ENCODE results near the gene ZFHX2.
A peak's percentile ranks its signal among the peaks of the same experiment; 100 is the strongest.

ZFHX2 gene

GRCh38 chr14:23571701-23572523 lies 20.3 kb upstream of the ZFHX2 start:
- H3K36me3 ChIP-seq (ENCODE audit: control insufficient read depth, low read depth, low read length): peaks cover 8% of the 10 kb centered on the region
- H3K27ac ChIP-seq (ENCODE audit: low read length): no peak overlapping the region
- H3K27me3 ChIP-seq (ENCODE audit: control insufficient read depth, insufficient read depth, low read length): peaks cover 7% of the 10 kb centered on the region
- H3K4me3 ChIP-seq (ENCODE audit: low read length): no peak overlapping the region
- H3K9ac ChIP-seq (ENCODE audit: low read length): no peak overlapping the region
- H3K9me3 ChIP-seq (ENCODE audit: control insufficient read depth, low read depth, low read length): no peaks in the 10 kb centered on the region
- peaks cover 15% of the 10 kb centered on the region for H3K4me1 ChIP-seq (ENCODE audit: control insufficient read depth, low read depth, low read length)

GRCh38 chr14:23570806-23571483 lies 19.4 kb upstream of the ZFHX2 start:
- H3K9ac ChIP-seq (ENCODE audit: low read length): no peak overlapping the region
- H3K27ac ChIP-seq (ENCODE audit: low read length): no peak overlapping the region
- no peaks in the 10 kb centered on the region for H3K27me3 ChIP-seq (ENCODE audit: control insufficient read depth, insufficient read depth, low read length)
- no peaks in the 10 kb centered on the region for H3K9me3 ChIP-seq (ENCODE audit: control insufficient read depth, low read depth, low read length)
- no peak overlapping the region for H3K4me3 ChIP-seq (ENCODE audit: low read length)
- peaks cover 15% of the 10 kb centered on the region for H3K4me1 ChIP-seq (ENCODE audit: control insufficient read depth, low read depth, low read length)
- peaks cover 8% of the 10 kb centered on the region for H3K36me3 ChIP-seq (ENCODE audit: control insufficient read depth, low read depth, low read length)

GRCh38 chr14:23569443-23570151 lies 18.0 kb upstream of the ZFHX2 start:
- H3K27ac ChIP-seq (ENCODE audit: low read length): no peak overlapping the region
- peaks cover 15% of the 10 kb centered on the region for H3K4me1 ChIP-seq (ENCODE audit: control insufficient read depth, low read depth, low read length)
- H3K27me3 ChIP-seq (ENCODE audit: control insufficient read depth, insufficient read depth, low read length): no peaks in the 10 kb centered on the region
- no peak overlapping the region for H3K9ac ChIP-seq (ENCODE audit: low read length)
- H3K4me3 ChIP-seq (ENCODE audit: low read length): no peak overlapping the region
- H3K9me3 ChIP-seq (ENCODE audit: control insufficient read depth, low read depth, low read length): no peaks in the 10 kb centered on the region
- peaks cover 4% of the 10 kb centered on the region for H3K36me3 ChIP-seq (ENCODE audit: control insufficient read depth, low read depth, low read length)

- H3K9me3 ChIP-seq (ENCODE audit: control insufficient read depth, low read depth, low read length): no peaks in the 10 kb centered on the region
- no peak overlapping the region for H3K27ac ChIP-seq (ENCODE audit: low read length)
- H3K4me1 ChIP-seq (ENCODE audit: control insufficient read depth, low read depth, low read length): peaks cover 15% of the 10 kb centered on the region
- peaks cover 4% of the 10 kb centered on the region for H3K36me3 ChIP-seq (ENCODE audit: control insufficient read depth, low read depth, low read length)
- H3K27me3 ChIP-seq (ENCODE audit: control insufficient read depth, insufficient read depth, low read length): no peaks in the 10 kb centered on the region
- H3K4me3 ChIP-seq (ENCODE audit: low read length): no peak overlapping the region
- no peak overlapping the region for H3K9ac ChIP-seq (ENCODE audit: low read length)
Measured at GRCh38 chr14:23568600-23569331, 17.2 kb upstream of the ZFHX2 start.

GRCh38 chr14:23568021-23568599 lies 16.5 kb upstream of the ZFHX2 start:
- H3K27me3 ChIP-seq (ENCODE audit: control insufficient read depth, insufficient read depth, low read length): no peaks in the 10 kb centered on the region
- H3K27ac ChIP-seq (ENCODE audit: low read length): no peak overlapping the region
- H3K9me3 ChIP-seq (ENCODE audit: control insufficient read depth, low read depth, low read length): no peaks in the 10 kb centered on the region
- peaks cover 4% of the 10 kb centered on the region for H3K36me3 ChIP-seq (ENCODE audit: control insufficient read depth, low read depth, low read length)
- no peak overlapping the region for H3K9ac ChIP-seq (ENCODE audit: low read length)
- peak overlapping the region; percentile 85 for H3K4me3 ChIP-seq (ENCODE audit: low read length)
- H3K4me1 ChIP-seq (ENCODE audit: control insufficient read depth, low read depth, low read length): peaks cover 15% of the 10 kb centered on the region

DNA sequence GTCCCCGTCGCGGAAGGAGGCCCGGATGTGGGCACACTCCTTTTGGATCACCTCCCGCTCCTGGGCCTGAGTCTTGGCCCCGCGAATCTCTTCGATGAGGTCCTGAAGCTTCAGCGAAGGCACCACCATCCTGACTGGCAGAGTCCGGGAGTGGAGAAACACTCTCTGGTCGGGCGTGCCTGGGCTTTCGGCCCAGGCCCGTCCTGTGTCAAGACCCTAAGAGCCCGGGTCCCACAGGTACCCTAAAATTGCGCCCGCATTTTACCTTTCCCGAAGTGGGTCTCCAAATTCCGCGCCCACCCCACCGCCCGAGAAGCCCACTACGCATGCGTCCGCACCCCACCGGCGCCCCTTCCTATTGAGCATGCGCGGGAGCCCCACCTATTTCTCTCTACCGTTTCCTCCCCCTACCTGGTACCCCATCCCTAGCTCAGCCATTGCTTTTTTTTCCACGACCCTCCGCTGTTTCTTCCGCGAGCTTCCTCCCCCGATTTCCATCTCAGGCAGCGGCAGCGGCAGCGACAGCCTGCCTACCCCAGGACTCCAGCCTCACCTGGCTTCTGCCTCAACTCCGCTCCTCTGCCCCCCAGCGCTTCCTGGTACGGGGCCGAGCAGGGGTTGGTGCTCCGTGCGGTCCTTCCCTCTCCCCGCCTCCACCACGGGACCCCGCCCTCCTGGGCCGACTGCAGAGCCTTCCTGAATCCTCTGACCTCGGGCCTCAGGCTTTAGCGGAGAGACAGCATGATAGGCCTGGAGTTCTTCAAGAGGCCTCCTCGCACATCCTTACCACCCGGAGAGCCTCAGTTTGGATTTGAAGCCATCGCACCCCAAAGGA lies 15.8 kb upstream of the ZFHX2 start, which contains the start of gene AP1G2:
TSS of gene AP1G2 (minus strand) at position 606 of the 835 bp plus-strand sequence. CDS start at position 129, 477 bp downstream.
- peak within 1 kb of the TSS; percentile 85 for H3K4me3 ChIP-seq (ENCODE audit: low read length)
- H3K9me3 ChIP-seq (ENCODE audit: control insufficient read depth, low read depth, low read length): no peaks in the 10 kb centered on the region
- H3K27me3 ChIP-seq (ENCODE audit: control insufficient read depth, insufficient read depth, low read length): no peaks in the 10 kb centered on the region
- peaks cover 4% of the 10 kb centered on the region for H3K36me3 ChIP-seq (ENCODE audit: control insufficient read depth, low read depth, low read length)
- no peak within 1 kb of the TSS for H3K27ac ChIP-seq (ENCODE audit: low read length)
- H3K4me1 ChIP-seq (ENCODE audit: control insufficient read depth, low read depth, low read length): peaks cover 15% of the 10 kb centered on the region
- peak within 1 kb of the TSS; percentile 69 for H3K9ac ChIP-seq (ENCODE audit: low read length)

DNA sequence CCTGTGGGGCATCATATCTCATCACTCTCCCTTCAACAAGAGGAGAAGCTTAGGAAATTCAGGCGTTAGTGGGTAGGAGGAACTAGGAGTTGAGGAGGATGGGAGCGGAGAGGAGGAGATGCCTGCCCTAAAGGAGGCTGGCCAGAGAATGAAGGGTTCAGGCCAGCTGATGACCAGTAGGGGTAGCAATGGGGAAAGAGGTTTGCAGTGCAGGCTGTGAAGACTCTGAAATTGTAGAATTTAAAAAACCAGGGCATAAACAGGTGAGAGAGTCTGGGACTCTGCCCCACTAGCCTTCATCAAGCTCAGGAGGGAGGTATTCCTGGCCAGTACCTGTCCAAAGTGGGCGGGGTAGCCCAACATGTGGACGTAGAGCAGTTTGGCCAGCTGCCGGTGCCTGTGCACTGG lies 15.2 kb upstream of the ZFHX2 start:
- H3K27me3 ChIP-seq (ENCODE audit: control insufficient read depth, insufficient read depth, low read length): no peaks in the 10 kb centered on the region

DNA sequence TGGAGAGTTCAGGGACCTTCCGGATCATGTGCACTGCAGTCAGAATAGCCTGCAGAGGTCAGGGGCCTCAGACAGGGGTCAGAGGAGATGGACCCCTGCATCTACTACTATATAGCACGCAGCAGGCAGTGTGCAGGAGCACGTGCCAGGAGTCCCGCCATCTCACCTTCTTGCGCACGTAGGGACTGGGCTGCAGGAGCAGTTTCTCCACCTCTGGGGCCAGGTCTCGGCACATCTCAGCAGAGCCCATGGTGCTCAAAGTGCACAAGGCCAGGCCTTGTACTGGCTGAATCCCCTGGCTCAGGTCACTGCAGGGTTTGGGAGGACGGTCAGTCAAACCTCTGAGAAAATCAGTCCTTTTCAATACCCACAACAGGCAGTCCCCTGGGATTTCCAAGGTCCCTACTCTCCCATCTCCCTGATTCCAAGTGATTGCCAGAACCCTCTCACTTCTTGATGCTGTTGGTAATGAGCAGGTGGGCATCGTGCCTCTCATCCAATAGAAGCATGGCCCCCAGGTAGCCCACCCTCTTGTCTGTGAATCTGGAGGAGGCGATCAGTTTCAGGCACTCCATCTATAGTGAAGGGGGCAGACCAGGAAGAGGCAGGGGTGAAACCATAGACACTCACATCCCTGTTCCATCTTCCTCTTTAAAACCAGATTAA lies 14.7 kb upstream of the ZFHX2 start:
- Histone ChIP-seq H3K9me3 (ENCODE audit: control insufficient read depth, low read depth, low read length) (no peaks in the 10 kb centered on the region), H3K4me1 (ENCODE audit: control insufficient read depth, low read depth, low read length) (peaks cover 15% of the 10 kb centered on the region), H3K4me3 (ENCODE audit: low read length) (peak overlapping the region; percentile 85), H3K27me3 (ENCODE audit: control insufficient read depth, insufficient read depth, low read length) (no peaks in the 10 kb centered on the region), H3K9ac (ENCODE audit: low read length) (no peak overlapping the region), H3K36me3 (ENCODE audit: control insufficient read depth, low read depth, low read length) (peaks cover 7% of the 10 kb centered on the region), H3K27ac (ENCODE audit: low read length) (no peak overlapping the region)

More for the DNA sequence above, 15.2 kb upstream of the ZFHX2 start:
- H3K4me3 ChIP-seq (ENCODE audit: low read length): peak overlapping the region; percentile 85
- peaks cover 8% of the 10 kb centered on the region for H3K36me3 ChIP-seq (ENCODE audit: control insufficient read depth, low read depth, low read length)
- H3K27ac ChIP-seq (ENCODE audit: low read length): no peak overlapping the region
- H3K9ac ChIP-seq (ENCODE audit: low read length): peak overlapping the region; percentile 69
- peaks cover 15% of the 10 kb centered on the region for H3K4me1 ChIP-seq (ENCODE audit: control insufficient read depth, low read depth, low read length)
- no peaks in the 10 kb centered on the region for H3K9me3 ChIP-seq (ENCODE audit: control insufficient read depth, low read depth, low read length)

DNA sequence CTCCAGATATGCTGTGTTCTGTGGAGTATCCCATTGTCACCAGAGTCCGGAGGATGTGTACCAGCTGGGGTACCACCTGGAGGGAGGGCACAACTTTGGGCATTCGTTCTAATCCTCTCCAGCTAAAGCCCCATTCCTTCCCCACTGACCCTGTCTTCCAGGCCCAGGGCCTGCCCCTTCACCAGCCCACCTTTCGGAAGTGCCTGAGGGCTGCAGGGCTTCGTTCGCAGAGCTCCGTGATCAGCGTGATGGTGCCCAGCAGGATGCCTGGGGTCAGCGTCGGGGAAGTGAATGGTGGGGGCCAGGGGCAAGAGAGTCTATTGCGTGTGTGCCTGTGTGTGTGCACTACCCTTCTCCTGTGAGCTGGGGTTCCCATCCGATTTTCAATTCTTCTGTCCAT lies 14.1 kb upstream of the ZFHX2 start:
- H3K9me3 ChIP-seq (ENCODE audit: control insufficient read depth, low read depth, low read length): no peaks in the 10 kb centered on the region
- H3K27ac ChIP-seq (ENCODE audit: low read length): no peak overlapping the region
- H3K36me3 ChIP-seq (ENCODE audit: control insufficient read depth, low read depth, low read length): peaks cover 7% of the 10 kb centered on the region
- no peaks in the 10 kb centered on the region for H3K27me3 ChIP-seq (ENCODE audit: control insufficient read depth, insufficient read depth, low read length)
- H3K4me1 ChIP-seq (ENCODE audit: control insufficient read depth, low read depth, low read length): peaks cover 15% of the 10 kb centered on the region
- no peak overlapping the region for H3K4me3 ChIP-seq (ENCODE audit: low read length)
- no peak overlapping the region for H3K9ac ChIP-seq (ENCODE audit: low read length)

GRCh38 chr14:23564876-23565275 lies 13.3 kb upstream of the ZFHX2 start:
- H3K4me1 ChIP-seq (ENCODE audit: control insufficient read depth, low read depth, low read length): peaks cover 15% of the 10 kb centered on the region
- H3K27ac ChIP-seq (ENCODE audit: low read length): no peak overlapping the region
- no peaks in the 10 kb centered on the region for H3K27me3 ChIP-seq (ENCODE audit: control insufficient read depth, insufficient read depth, low read length)
- no peak overlapping the region for H3K9ac ChIP-seq (ENCODE audit: low read length)
- no peaks in the 10 kb centered on the region for H3K9me3 ChIP-seq (ENCODE audit: control insufficient read depth, low read depth, low read length)
- no peak overlapping the region for H3K4me3 ChIP-seq (ENCODE audit: low read length)
- peaks cover 13% of the 10 kb centered on the region for H3K36me3 ChIP-seq (ENCODE audit: control insufficient read depth, low read depth, low read length)
